NCI-H2107 treated with DMSO at 0.1 percent for 48 hours (cell line): ENCODE measurements around the gene GRID1.

ENCODE experiments used
- DNase-seq: peaks from one replicate; lab custom pipeline; 2025; ENCODE audit not compliant: unreplicated experiment; lab: John Stamatoyannopoulos, UW

Gene GRID1

DNA sequence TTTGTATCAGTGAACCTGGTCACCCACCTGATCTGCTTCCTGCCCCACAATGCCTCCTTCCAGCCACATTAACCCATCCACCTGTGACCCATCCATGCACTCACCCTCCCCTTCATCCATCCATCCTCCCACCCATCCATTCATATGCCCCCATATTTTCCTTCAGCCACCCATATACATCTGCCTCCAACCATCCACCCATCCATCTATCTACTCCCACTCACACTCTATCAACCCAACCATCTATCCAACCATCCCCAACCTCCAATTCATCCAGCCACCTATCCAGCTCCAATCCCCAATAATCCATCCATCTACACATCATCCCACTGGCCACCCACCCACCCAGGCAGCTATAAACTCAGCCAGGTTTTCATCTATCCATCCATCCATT, 51.0 kb downstream of the GRID1 start:
- DNase-seq: no peak

DNA sequence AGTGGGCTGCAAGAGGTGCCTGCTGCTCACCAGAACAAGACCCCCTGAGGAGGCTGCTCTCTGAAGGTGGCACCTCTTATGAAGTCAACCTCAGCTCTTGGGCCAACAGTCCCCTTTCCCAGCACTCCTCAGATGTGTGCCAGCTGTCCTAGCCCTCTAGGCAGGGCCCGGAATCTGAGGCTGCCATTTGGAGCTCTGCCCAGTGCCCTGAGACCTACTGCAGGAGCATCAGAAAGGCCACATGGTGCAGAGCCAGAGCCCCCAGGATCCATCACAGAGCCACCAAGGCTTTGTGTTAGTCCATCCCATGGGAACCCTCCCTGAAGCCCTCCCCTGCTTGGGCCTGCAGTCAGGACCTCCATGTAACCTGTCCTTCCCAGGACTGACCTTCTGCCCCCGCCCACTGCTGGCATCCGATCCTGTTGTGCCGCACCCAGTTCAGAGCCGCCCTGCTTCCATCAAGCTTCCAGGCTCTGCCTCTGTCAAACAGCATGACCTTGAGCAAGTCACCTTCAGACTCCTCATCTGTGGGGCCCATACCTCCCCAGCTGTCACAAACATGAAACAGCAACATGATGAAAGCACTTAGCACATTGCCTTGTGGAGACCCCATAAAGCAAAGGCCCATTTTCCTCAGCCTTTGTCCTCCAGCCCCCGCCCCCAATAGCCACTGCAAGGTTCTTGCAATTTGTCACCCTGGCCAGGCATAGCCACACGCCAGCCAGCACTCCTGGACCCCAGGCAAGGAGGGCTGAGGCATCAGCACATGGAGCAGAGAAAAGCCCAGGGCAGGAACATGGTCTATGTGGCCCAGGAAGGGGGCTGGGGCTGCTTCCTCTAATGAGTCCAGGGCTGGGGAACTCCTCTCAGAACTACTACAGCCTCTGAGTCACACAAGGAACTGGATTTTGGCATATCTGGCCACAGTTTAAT, 51.7 kb downstream of the GRID1 start:
- no peak for DNase-seq

DNA sequence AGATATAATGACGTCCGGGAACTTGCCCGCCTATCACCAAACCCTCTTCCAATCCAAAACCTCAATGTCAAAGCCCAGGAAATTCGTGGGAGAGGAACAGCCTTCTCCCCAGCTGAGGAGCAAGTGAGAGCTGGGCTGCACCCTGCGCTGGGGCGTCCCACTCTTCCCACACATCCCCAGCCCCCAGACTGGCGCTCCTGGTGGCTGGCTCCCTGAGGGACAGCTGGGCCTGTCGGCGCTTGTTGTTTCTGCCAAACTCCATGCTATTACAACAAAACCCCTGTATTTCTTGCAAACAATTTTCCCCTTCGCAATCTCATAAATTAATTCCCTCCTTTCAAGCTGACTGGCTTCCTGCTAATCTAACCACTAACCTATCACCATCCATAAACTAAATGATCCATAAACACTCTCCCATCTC, 53.0 kb downstream of the GRID1 start:
- DNase-seq: no peak

DNA sequence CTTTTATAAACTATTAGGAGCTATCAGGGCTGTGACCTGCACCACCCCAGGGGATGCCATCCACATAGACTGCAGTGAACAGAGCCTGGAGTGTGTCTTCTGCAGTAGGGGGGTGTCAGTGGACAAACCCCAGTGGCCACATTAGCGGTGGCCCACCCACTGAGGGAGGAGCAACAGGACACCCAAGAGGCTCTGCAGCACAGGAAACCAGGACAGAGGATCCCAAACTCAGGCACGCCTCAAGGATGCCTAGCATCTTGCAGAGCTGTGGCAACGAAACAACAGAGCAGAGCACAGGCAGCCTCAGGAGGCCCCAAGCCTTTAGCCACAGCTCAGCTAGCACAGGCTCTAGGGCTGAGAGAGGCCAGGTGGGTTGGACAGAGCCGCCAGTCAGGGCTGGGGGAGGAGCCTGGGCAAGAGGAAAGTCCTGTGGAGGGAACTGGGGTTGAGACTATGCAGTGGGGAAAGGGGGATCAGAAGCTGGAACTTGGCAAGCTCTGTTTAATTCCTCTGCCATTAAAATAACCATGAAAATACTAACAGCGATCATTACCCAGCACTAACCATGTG, 53.8 kb downstream of the GRID1 start:
- no peak for DNase-seq

DNA sequence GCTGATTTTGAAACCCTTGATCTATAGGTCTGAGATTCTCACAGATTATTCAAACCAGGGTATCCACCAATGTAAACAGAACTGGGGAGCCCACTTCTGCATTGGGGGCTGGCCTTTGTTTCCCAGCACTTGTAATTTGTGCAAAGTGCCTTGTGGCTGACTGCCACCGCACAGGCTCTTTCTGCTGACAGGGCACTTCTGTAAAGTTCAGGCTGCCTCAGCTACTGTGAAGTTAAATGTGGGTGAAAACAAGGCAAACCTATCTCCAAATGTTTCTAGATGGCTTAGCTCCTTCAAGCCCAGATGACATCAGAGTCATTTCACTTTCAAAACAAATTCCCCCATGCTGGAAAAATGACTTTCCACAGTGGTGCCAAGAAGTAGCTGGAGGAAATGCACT, 54.7 kb downstream of the GRID1 start:
- DNase-seq: no peak

DNA sequence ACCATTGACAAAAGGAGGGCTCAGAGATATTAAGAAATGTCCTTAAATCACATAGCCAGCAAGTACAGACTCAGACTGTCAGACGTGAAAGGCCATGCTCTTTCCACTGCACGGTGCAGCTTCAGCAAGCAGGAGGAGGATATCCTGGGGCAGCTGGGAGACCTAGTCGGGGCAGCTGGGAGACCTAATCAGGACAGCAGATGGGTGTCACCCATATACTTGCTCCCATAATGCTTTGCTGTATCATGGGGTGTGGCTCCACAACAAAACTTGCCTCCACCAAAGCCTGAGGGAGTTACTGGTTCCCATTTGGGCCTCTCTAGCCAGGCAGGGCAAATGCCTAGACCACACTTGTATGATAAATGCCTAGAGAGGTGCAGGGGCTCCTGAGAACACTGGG, 55.4 kb downstream of the GRID1 start:
- DNase-seq: no peak

DNA sequence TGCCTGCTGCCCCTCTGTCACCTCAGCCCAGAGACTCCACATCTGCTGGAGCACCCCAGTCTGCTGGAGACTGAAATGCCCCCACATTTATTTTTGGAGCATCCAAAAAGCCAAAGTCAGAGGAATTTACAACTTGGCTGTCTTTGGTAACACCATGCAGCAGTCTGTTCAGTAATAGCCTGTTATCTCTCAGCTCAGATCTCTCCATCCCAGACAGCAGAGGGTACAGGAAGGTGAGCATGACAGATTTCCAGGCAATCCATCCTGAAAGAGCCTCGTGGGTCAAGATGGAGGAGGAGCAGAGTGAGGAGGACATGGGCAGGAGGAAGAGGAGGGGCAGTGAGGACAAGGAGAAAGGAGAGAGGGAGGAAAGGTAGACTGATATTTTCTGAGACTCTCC, 55.9 kb downstream of the GRID1 start:
- no peak for DNase-seq

DNA sequence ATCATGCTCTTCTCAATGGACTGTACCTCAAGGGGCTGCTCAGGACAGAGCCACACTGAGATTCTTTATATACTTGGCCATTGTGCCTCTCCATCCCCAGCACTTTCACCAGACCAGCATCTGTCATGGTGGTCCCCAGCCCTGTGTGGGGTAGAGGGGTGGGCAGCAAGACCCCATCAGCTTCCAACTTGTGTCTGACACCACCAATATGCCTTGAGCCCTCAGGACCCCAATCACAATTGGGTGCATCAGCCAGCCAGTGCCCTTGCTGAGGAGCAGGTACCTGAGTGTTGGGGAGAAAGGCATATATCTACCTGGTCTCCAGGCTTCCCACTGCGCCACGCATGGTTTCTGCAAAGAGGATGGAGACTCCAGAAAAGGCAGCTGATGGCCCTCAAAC, 56.3 kb downstream of the GRID1 start:
- no peak for DNase-seq

DNA sequence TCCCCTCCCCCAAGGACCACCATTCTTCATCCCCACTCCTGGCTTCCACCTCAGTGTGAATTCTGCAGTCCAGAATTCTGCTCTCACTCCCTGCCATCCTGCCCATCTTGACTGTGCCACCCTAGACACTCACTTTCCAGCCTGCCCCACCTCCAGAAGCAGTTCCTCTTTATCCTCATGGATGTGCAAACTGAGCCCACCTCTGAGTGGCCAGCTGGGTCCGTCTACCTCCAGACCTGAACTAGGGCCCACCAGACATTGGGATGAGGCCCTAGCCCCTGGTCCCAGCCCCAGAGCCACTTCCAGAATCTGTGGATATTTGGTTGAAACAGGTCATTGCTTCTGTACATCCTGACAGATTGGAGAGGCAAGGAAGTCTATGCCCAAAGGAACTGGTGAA, 58.5 kb downstream of the GRID1 start:
- no peak for DNase-seq

DNA sequence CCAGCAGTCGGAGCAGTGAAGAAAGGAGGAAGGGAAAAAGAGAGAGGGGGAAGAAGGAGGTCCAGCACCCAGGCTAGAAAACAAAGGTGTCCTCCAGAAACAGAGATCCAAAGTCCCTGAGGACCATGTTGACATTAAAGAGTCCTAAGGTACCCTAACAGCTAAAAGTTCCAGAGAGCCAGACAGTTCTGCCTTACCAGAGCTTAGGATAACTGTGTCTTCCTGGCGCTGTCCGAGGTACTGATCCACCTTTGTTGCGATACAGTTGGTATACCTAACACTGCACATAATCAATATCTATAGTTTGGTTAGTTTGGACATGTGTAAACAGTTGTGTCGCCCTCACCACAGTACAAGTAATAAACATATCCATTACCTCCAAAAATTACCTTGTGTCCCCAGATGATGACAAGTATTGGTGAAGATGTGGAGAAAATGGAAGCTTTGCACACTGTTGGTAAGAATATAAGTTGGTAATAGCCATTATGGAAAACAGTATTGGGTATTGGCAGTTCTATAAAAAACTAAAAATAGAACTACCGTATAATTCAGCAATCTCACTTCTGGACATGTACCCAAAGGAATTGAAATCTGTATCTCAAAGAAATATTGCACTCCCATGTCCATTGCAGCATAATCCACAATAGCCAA, 59.8 kb downstream of the GRID1 start:
- DNase-seq: no peak

DNA sequence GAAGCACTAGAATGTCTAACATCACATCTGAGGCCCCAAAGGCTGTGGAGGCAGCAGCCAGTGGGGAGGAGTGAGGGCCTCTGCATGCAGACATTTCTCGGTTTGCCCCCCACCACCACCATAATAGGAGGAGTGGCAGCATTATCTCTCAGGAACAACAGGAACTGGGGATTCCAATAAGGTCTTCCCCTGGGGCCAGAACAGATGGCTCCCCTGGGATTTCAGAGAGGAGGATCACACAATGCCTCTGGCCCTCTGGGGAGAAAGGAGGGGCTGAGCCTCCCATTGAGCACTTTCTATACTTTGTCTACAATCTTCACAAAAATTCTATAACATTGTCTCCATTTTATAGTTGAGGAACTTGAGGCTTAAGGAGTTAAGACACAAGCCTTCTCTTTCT, 61.1 kb downstream of the GRID1 start:
- peak; percentile 9 for DNase-seq

DNA sequence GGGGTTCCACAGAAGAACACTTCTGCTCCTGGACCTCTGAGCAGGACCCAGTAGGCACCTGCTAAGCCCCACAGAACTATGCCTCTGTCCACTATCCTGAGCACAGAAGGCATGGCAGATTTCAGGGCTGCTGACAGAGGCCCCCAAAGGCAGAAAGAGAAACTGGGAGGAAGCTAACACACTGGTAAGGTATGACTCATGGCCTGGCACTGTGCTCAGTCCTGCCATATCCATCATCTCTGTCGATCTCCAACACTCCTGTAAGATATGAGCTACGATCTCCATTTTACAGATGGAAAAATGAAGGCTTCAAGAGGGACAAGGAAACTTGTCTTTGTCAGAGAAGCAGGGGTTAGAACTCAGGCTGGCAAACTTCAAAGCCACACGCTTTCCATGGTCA, 62.2 kb downstream of the GRID1 start:
- DNase-seq: no peak

DNA sequence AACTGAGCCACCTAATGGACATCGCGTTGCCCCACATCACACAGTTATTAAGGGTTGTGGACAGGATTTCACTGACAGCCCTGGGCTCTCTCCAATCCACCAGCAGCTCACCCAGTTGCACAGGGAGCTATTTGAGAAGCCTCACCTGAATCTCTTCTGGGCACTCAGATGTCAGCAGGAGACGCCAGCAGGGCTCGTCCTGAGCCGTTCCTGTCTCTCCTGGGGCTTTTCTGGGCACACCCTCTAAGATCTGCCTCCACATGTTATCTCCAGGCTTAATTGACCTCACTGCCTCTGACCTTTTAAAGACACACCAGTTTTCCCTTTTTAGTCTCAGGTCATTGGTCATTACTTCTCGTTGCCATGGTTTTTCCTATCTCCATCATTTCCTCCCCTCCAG, 63.0 kb downstream of the GRID1 start:
- DNase-seq: no peak

DNA sequence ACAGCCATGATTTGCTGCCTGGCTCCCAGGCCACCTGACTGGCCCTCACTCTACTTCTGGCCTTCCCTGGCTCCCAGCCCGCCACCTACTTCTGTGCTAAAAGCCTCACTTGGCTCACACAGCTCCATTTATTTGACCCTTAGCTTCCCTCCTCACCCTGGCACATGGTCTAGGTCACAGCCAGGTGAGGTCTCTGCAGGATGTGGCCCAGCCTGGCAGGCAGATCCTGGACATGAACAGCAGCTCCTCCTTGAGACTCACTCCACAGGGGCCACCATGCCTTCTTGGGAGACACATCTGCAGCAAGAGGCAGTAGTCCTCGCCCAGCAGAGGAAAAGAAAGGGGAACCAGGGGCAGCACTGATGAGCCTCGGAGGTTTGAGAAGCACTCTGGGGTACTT, 64.6 kb downstream of the GRID1 start:
- no peak for DNase-seq

DNA sequence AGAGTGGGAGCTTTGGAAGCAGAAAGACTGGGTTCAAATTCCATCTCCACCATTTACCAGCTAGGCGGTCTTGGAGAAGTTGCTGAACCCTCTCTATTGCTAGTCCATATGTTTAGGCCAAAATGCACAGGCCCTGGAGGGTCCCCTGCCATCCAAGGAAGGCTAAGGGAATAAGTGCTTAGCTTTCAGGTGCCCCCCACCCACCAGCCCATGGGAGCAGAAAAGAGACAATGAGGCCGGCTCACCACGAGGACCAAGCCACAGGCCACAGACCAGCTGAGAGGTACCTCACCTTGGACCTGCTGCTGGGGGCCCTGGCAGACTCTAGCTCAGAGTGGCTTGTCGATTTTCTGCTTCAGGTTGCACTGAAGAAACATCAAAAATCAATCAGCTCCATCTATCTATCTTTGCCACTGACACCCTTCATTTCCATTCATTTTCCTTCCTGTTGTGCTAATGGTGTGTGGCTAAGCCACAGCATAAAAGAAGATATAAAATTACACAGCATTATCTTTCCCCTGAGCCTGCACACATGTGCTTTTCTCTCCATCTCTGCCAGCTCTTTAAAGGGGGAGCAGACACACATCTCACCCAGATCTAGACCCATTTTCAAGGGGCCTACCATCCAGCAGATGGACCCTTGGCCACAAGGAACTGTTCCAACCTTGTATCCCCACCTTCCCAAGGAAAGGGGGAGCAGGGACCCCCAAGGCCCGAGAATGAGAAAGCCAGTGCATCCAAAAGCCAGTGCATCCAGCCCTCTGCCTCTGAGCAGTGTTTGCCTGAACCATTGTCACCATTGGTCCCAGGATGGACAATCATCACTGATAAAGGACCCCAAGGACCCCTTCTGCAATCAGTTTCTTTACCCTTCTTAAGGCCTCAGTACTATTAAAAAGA, 65.4 kb downstream of the GRID1 start:
- peak; percentile 50 for DNase-seq

DNA sequence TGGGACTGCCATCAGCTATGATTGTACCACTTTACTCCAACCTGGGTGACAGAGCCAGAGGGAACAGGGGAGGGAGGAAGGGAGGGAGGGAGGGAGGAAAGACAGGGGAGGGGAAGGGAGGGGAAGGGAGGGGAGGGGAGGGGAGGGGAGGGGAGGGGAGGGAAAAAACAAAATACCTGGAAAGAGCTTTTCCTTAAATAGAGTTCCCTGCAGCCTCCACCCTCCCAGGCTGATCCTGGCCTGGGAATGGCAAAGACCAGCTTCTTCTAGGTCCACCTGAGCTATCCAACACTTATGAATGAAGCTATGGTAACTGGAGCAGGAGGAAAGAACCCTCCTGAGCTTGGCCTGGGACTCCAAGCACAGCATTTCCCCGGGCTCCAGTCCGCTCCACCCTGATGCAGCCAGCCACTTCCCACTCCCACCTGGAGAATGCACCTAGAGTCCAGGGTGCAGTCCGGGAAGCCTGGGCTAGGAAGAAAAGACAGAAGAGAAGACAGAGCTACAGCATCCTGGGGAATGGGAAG, 66.1 kb downstream of the GRID1 start:
- no peak for DNase-seq

DNA sequence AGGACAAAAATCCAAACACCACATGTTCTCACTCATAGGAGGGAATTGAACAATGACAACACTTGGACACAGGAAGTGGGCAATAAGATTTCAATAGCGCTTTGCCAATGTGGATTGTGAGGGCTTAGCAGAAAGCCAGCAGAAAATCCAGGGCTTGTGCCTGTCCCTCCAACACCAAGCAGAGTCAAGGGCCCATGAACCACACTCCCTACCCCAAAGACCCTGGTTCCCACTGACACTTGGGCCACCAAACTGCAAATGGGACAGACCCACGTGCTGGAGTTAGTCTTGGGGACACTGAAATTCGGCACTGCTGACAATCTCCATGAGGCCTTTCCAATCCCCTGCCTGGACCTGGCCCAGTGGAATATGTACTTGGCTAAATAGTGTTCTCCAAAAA, 67.0 kb downstream of the GRID1 start:
- DNase-seq: no peak

DNA sequence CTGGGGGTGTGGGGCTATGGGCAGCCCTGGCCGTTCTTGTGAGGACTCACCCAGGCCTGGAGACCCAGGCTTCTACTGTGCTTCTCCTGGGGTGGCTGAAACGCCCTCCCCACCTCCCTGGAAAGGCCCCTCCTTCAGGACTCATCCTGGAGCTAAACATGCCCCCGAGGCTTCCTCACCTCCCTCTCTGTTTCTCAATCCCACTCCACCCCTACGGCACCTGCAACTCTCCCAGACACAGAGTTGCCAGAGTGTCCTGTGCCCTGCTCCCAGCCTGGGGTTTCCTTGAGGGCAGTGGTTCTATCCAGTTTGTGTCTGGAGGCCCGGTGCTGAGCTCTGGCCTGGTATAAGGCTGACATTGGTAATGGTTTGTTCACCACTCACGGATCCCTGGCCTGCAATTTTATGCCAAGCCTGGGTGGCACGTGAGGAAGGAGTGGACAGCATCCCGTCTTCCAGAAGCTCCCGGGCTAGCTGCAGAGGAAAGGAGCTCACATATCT, 68.0 kb downstream of the GRID1 start:
- no peak for DNase-seq

DNA sequence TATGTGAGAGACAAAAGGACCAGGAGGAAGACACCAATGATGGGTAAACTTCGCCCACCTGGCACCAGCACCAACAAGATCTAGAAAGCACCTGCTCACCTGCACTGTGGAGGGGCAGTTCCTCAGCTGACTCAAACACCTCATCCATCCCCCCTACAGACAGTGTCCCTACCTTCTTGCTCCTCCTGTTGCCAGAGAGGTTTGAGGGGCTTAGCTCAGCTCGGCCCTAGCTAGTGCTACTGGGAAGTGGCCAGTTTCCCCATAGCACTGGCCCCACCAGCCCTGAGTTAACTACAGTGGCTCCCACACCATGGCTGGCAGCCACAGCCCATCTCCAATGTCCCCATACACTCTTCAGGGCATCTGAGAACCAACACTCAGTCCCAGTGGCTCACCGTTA, 70.8 kb downstream of the GRID1 start:
- no peak for DNase-seq

DNA sequence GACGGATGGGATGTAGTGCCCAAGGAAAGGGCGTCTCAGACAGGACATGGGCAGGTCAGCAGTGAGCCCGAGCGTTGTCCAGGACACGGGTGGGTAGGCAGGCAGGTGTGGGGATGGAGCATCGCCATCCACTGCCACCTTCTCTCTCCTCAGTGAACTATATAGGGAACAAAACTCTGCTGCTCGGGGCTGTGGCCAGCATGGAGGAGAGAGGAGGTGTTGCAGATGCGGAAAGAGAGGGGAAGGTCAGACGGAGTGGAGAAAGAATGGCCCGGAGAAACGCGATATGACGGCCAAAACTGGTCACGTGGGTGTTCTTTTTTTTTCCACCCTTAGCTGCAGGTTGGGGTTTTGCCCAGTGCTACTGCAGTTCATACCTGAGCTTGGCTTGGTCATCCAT, 71.2 kb downstream of the GRID1 start:
- no peak for DNase-seq
